ENCODE results near the gene FOXK2.

GRCh38 chr17:82638183-82638773, 118.7 kb downstream of the FOXK2 start:
- TF ChIP-seq POLR2A (IDR thresholded peaks at IDR 0.05) (no peak), CTCF (IDR thresholded peaks at IDR 0.05) (no peak)

Data from uterus (tissue), 2 donors.